ENCODE data around the gene SIPA1L3. TPM values are rescaled to one million over a fixed set of nuclear protein-coding genes. Genes with fewer than 3 reads are reported as not detected.
A peak's percentile ranks its signal among the peaks of the same experiment; 100 is the strongest.
"Not testable (repeated sequence)": the region's sequence is repeated elsewhere in the genome, so short reads cannot be mapped to it uniquely, and the experiment has no call there.

The SIPA1L3 gene, protein sequence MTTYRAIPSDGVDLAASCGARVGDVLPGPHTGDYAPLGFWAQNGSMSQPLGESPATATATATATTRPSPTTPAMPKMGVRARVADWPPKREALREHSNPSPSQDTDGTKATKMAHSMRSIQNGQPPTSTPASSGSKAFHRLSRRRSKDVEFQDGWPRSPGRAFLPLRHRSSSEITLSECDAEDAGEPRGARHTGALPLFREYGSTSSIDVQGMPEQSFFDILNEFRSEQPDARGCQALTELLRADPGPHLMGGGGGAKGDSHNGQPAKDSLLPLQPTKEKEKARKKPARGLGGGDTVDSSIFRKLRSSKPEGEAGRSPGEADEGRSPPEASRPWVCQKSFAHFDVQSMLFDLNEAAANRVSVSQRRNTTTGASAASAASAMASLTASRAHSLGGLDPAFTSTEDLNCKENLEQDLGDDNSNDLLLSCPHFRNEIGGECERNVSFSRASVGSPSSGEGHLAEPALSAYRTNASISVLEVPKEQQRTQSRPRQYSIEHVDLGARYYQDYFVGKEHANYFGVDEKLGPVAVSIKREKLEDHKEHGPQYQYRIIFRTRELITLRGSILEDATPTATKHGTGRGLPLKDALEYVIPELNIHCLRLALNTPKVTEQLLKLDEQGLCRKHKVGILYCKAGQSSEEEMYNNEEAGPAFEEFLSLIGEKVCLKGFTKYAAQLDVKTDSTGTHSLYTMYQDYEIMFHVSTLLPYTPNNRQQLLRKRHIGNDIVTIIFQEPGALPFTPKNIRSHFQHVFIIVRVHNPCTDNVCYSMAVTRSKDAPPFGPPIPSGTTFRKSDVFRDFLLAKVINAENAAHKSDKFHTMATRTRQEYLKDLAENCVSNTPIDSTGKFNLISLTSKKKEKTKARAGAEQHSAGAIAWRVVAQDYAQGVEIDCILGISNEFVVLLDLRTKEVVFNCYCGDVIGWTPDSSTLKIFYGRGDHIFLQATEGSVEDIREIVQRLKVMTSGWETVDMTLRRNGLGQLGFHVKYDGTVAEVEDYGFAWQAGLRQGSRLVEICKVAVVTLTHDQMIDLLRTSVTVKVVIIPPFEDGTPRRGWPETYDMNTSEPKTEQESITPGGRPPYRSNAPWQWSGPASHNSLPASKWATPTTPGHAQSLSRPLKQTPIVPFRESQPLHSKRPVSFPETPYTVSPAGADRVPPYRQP (N-terminal part only)
- total RNA-seq: 3.4 and 5.2 TPM in 2 replicates

DNA sequence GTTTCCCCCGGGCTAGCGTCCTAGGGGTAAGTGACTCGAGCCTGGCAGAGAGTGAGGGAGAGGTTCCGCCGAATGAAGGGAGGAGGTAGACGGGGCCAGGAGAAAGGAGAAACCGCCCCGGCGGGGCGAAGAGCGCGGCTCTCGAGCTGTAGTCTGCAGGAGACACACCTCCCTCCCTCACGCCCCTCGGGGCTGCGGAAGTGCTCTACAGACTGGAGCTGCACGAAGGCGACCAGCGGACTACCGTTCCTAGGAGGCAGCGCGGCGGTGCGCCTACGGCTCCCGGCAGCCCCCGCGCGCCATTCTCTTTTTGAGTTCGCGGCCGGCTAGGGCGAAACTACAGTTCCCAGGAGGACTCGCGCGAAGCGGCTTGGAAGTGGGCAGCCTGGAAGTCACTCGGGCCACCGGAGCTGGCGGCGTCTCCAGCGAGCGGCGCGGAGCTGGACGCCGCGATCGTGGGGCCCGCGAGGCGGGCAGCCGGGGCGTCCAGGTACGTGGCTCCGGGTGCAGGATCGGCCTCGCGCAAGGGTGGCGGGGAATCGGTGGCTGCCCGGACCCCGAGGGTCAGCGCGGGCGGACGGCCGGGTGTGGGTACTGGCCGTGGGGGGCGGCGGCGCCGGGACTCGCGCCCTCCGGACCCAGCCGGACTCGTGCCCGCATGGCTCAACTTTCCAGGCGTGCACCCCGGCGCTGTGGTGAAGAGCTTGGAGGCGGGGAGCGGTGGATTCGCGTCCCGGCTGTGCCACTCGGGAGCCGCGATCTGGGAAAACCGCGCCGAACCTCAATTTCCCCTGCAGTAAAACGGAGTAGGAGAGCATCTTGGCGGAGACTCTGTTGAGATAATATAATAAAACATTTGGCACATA lies at the start of gene SIPA1L3:
Gene SIPA1L3 (plus strand): TSS at position 340 of the 866 bp plus-strand sequence. CDS start 174,358 bp downstream, outside the sequence.
- FAIRE-seq (no peak), DNase-seq (ENCODE audit: low read depth) (peak; percentile 88)
- Histone ChIP-seq H3K27me3 (ENCODE audit: control insufficient read depth, insufficient read depth, low read length) (no peaks in the 10 kb centered on the region), H3K4me3 (ENCODE audit: low read depth, low read length) (peak within 1 kb of the TSS; percentile 73), H3K36me3 (ENCODE audit: control insufficient read depth, insufficient read depth, low read length) (no peaks in the 10 kb centered on the region)
- TF ChIP-seq, protein P1, sequence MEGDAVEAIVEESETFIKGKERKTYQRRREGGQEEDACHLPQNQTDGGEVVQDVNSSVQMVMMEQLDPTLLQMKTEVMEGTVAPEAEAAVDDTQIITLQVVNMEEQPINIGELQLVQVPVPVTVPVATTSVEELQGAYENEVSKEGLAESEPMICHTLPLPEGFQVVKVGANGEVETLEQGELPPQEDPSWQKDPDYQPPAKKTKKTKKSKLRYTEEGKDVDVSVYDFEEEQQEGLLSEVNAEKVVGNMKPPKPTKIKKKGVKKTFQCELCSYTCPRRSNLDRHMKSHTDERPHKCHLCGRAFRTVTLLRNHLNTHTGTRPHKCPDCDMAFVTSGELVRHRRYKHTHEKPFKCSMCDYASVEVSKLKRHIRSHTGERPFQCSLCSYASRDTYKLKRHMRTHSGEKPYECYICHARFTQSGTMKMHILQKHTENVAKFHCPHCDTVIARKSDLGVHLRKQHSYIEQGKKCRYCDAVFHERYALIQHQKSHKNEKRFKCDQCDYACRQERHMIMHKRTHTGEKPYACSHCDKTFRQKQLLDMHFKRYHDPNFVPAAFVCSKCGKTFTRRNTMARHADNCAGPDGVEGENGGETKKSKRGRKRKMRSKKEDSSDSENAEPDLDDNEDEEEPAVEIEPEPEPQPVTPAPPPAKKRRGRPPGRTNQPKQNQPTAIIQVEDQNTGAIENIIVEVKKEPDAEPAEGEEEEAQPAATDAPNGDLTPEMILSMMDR (IDR thresholded peaks at IDR 0.05; ENCODE audit: insufficient read depth, low read length, severe bottlenecking): peak; percentile 2

DNA sequence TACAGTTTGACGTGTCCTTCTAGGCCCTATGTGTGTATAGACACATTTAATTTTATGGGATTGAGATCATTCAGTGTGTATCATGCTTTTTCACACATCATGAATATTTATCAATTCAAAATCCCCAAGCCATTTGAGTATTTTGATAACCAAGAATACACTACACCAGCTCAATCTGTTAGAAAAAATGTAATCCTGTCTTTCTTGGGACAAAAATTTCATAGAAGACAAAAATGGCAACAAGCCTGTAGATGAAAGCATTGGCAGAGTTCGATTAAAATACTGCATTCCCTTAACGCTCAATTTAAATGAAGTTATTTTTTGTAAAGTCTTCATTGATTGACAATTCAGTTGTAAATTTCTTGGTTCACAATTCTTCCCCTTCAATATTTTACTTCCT lies 42.5 kb upstream of the SIPA1L3 start:
- no peaks in the 10 kb centered on the region for H3K36me3 ChIP-seq (ENCODE audit: control insufficient read depth, insufficient read depth, low read length)
- H3K4me3 ChIP-seq (ENCODE audit: low read depth, low read length): no peak overlapping the region
- FAIRE-seq (no peak), DNase-seq (ENCODE audit: low read depth) (no peak)
- TF ChIP-seq, protein P1 (IDR thresholded peaks at IDR 0.05; ENCODE audit: insufficient read depth, low read length, severe bottlenecking): no peak
- H3K27me3 ChIP-seq (ENCODE audit: control insufficient read depth, insufficient read depth, low read length): no peaks in the 10 kb centered on the region

DNA sequence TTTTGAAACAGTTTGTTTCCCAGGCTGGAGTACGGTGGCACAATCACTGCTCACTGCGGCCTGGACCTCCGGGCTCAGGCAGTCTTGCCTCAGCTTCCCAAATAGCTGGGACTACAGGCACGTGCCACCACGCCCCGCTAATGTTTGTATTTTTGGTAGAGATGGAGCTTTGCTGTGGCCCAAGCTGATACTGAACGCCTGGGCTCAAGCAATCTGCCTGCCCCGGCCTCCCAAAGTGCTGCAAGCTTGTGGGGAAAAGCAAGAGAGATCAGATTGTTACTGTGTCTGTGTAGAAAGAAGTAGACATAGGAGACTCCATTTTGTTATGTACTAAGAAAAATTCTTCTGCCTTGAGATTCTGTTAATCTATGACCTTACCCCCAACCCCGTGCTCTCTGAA lies 41.1 kb upstream of the SIPA1L3 start:
- not testable (repeated sequence) for H3K36me3 ChIP-seq (ENCODE audit: control insufficient read depth, insufficient read depth, low read length); FAIRE-seq; H3K4me3 ChIP-seq (ENCODE audit: low read depth, low read length); DNase-seq (ENCODE audit: low read depth); H3K27me3 ChIP-seq (ENCODE audit: control insufficient read depth, insufficient read depth, low read length)

DNA sequence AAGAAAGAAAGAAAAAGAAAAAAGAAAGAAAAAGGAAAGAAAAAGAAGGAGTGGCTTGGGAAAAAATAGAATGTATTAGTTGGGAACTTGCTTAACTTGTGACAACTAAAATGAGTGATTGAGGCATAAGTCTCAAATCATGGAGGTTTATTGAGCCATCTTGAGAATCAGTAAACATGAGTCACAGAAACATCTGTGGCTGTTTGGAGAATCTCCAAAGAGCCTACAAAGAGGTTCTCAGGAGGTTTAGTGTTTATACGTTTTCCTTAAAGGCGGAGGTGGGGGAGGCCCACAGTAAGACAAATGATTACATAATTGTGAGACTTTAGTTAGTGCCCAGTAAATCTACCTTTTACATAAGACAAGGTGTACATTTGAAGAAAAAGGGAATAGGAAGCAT lies 39.2 kb upstream of the SIPA1L3 start:
- Histone ChIP-seq H3K4me3 (ENCODE audit: low read depth, low read length) (no peak overlapping the region), H3K27me3 (ENCODE audit: control insufficient read depth, insufficient read depth, low read length) (no peaks in the 10 kb centered on the region), H3K36me3 (ENCODE audit: control insufficient read depth, insufficient read depth, low read length) (no peaks in the 10 kb centered on the region)
- TF ChIP-seq, protein P1 (IDR thresholded peaks at IDR 0.05; ENCODE audit: insufficient read depth, low read length, severe bottlenecking): no peak
- FAIRE-seq (no peak), DNase-seq (ENCODE audit: low read depth) (peak; percentile 86)

DNA sequence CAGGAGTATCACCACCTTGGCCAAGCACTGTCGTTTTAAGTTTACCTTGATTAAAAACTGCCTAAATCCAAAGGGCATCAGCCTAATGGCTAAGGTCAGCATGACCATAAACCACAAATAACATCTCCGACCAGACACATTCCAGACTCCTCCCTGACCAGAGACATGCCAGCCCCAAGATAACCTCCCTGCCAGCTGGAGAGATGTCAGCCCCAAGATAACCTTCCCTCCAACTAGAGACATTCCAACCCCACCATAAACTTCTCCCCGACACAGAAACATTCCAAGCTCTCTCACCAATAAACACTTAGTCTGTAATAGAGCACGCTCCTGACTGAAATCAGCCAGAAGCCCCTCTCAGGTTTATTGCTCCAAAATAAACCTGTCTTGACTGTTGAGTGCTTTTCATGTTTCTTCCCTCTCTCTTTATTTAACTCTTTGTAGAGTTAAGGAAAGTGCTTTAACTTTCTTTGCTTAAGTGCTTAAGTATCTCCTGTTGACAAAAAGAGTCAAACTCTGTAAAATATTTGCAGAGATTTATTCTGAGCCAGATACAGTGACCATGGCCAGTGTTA lies 37.2 kb upstream of the SIPA1L3 start:
- no peaks in the 10 kb centered on the region for H3K27me3 ChIP-seq (ENCODE audit: control insufficient read depth, insufficient read depth, low read length)
- TF ChIP-seq, protein P1 (IDR thresholded peaks at IDR 0.05; ENCODE audit: insufficient read depth, low read length, severe bottlenecking): no peak
- H3K36me3 ChIP-seq (ENCODE audit: control insufficient read depth, insufficient read depth, low read length): no peaks in the 10 kb centered on the region
- no peak overlapping the region for H3K4me3 ChIP-seq (ENCODE audit: low read depth, low read length)
- no peak for DNase-seq (ENCODE audit: low read depth)
- FAIRE-seq: peak; percentile 7
